BE2C (cell line): Measurements from ENCODE around the gene RSPH6A.

Source experiments
- DNase-seq: peaks from one replicate; pipeline ENCODE4 v3.0.0-alpha.2; 2020
- H3K27me3 ChIP-seq: fragments of 250-450 bp; sonication (Bioruptor Pico); 2 replicates; pipeline ENCODE4 v1.5.1; 2020; ENCODE audit warnings: mild to moderate bottlenecking
- H3K36me3 ChIP-seq: fragments of 250-450 bp; sonication (Bioruptor Pico); 2 replicates; pipeline ENCODE4 v1.5.1; 2020; ENCODE audit warnings: mild to moderate bottlenecking
- H3K4me1 ChIP-seq: fragments of 250-450 bp; sonication (Bioruptor Pico); 2 replicates; pipeline ENCODE4 v1.5.1; 2020
- H3K4me3 ChIP-seq: 2 replicates; pipeline ENCODE4 v1.5.1; 2011; ENCODE audit warnings: low read depth, low read length
- H3K9me3 ChIP-seq: fragments of 250-450 bp; sonication (Bioruptor Pico); 2 replicates; pipeline ENCODE4 v1.5.1; 2020
- TF ChIP-seq, protein P1 (sequence below): IDR thresholded peaks from 2 replicates; pipeline ENCODE4 v1.5.1; 2012; ENCODE audit warnings: mild to moderate bottlenecking, low read depth, low read length

Gene RSPH6A

DNA sequence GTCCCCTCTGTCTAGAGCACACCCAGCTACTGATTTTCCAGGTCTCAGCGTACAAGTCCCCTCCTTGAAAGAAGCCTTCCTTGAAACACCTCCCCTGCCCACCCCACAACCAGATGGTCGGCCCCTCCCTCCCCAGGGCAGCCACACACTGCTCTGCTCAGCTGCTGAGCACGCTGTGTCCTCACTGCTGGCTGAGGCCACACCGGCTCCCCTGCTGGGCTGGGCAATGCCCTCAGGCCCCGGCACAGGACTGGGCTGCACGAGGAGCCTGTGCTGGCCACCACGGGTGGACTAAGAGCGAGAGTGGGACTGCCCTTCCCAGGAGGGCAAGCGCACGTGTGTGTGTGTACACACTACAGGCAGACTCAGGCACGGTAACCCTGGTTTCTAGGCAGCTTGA is 11.8 kb upstream of the RSPH6A start:
- Histone ChIP-seq H3K4me1 (peaks cover 7% of the 10 kb centered on the region), H3K36me3 (peaks cover 85% of the 10 kb centered on the region), H3K27me3 (no peaks in the 10 kb centered on the region), H3K4me3 (no peak overlapping the region), H3K9me3 (no peaks in the 10 kb centered on the region)
- TF ChIP-seq, protein P1, sequence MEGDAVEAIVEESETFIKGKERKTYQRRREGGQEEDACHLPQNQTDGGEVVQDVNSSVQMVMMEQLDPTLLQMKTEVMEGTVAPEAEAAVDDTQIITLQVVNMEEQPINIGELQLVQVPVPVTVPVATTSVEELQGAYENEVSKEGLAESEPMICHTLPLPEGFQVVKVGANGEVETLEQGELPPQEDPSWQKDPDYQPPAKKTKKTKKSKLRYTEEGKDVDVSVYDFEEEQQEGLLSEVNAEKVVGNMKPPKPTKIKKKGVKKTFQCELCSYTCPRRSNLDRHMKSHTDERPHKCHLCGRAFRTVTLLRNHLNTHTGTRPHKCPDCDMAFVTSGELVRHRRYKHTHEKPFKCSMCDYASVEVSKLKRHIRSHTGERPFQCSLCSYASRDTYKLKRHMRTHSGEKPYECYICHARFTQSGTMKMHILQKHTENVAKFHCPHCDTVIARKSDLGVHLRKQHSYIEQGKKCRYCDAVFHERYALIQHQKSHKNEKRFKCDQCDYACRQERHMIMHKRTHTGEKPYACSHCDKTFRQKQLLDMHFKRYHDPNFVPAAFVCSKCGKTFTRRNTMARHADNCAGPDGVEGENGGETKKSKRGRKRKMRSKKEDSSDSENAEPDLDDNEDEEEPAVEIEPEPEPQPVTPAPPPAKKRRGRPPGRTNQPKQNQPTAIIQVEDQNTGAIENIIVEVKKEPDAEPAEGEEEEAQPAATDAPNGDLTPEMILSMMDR = no peak
- DNase-seq = peak; percentile 17

DNA sequence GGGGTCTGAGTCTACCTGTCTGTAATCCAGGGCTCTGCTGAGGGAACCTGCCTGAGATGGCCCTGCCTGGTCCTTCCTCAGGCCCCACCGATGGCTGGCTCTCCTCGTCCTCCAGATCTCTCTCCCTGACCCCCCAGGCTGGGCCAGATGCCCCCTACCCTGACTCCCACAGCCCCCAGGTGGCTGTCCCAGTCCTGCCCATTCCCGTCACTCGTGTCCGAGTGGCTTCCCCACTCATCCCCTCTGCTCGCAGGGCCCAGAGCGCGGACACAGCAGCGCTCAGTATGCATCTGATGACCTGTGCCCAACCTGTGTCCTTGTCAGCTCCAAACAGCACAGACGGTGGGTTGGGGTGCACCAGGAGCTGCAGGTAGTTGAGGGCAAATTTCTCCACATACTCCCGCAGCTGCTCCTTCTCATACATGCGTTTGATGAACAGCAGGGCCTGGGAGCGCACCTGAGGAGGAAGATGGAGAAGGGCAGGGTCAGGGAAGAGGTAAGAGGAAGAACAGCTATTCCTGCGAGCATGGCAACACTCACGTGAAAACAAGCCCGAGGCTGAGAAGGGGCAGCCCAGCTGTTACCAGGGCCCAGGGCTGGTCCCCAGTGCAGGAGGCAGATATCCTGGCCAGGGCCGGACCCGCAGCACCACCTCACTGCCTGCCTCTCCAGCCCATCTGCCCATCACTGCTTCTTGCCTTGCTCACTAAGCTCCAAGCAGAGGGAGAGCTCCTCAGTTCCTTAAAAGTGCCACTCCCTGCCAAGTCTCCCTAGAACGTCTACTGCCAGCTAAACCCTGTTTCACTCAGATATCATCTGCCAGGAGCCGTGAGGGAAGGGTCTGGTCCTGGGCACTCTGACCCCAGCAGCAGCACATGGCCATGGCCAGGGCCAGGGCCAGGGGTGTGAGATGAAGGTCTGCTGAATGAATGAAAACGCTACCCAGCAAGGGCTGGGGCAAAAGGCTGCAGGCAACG is 11.1 kb upstream of the RSPH6A start:
- no peaks in the 10 kb centered on the region for H3K27me3 ChIP-seq
- H3K4me1 ChIP-seq = peaks cover 7% of the 10 kb centered on the region
- TF ChIP-seq, protein P1 = no peak
- H3K4me3 ChIP-seq = no peak overlapping the region
- H3K36me3 ChIP-seq = peaks cover 83% of the 10 kb centered on the region
- no peak for DNase-seq
- H3K9me3 ChIP-seq = no peaks in the 10 kb centered on the region

DNA sequence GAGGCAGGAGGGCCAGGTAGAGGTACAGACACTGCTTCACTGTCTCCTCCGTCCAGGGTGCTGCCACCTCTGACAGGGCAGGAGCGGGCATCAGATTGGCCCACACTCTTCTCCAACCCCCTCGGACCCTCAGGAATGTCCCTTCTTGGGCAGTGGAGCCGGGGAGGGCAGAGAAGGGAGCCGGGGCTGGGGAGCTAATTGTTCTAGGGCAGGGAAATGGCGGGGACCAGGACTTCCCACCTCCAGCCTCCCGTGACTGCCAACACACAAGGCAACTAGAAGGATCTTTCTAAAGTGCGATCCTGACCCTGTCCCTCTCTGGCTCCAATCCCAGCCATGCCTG is 10.1 kb upstream of the RSPH6A start:
- Histone ChIP-seq H3K27me3 (no peaks in the 10 kb centered on the region), H3K36me3 (peaks cover 78% of the 10 kb centered on the region), H3K4me1 (peaks cover 7% of the 10 kb centered on the region), H3K4me3 (no peak overlapping the region), H3K9me3 (no peaks in the 10 kb centered on the region)
- no peak for DNase-seq
- TF ChIP-seq, protein P1 = no peak

DNA sequence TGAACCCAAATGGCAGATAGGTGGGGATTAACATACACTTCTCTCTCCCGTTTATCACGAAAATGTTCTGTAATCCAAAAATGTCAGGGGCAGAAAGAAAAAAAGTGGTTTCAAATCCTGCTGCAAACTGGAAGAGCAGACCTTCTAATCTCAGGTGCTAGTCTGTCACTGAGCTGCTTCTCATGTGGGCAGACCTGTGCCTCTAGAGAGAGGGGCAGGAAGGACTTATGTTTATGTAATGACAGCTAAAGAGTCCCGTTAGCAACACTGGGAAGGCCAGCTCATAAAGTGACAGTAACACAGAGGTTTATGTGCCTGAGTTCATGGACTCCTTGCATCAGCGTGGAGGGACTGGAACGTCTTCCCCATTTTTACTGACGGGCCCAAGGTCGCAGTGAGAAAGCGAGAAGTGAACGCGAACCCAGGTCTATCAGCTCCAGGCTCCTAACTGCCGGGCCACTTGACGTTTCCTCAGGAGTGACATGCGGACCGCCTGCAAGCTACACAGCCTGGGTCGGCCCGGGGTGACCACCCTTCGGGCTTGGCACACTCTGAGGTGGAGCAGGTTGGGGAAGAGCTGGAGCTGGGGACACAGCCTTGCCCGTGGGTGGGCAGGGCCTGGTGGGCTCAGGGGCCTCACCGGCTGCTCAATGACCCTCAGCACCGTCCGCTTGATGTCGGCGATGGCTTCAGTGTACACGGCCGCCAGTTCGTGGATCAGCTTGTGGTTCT is 9.6 kb upstream of the RSPH6A start:
- TF ChIP-seq, protein P1 = no peak
- no peak for DNase-seq
- Histone ChIP-seq H3K4me3 (no peak overlapping the region), H3K27me3 (no peaks in the 10 kb centered on the region), H3K36me3 (peaks cover 72% of the 10 kb centered on the region), H3K9me3 (no peaks in the 10 kb centered on the region), H3K4me1 (peaks cover 7% of the 10 kb centered on the region)

DNA sequence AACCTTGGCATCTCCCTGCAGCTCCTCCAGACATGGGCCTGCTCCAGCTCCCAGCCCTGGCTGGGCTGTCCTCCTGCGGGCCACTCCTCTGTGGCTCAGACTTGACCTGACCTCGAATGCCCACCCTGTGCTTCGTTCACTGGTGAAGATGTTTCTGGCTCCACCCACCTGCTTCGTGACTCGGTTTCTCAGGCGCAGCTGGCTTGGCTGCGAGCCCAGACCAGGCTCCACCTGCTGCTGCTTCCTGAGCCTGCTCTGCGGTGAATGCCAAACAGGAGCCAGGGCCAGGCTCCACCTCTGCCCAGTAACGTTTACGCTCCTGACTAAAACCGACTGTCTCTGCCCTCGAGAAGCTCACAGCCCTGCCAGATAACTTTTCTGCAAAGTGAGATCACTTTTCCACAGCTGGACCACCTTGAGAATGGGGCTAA is 8.9 kb upstream of the RSPH6A start:
- no peaks in the 10 kb centered on the region for H3K9me3 ChIP-seq
- H3K36me3 ChIP-seq = peaks cover 66% of the 10 kb centered on the region
- H3K27me3 ChIP-seq = no peaks in the 10 kb centered on the region
- TF ChIP-seq, protein P1 = no peak
- peaks cover 7% of the 10 kb centered on the region for H3K4me1 ChIP-seq
- peak; percentile 37 for DNase-seq
- no peak overlapping the region for H3K4me3 ChIP-seq
